Stimulated activated CD8-positive, alpha-beta memory T cell treated with anti-CD3 and anti-CD28 coated beads, Interleukin-12 subunit alpha, Interleukin-12 subunit beta, amount 100 ng/mL, for 24 hours (primary cell): ENCODE measurements around the gene CXCL9.
"Not testable (repeated sequence)": the region's sequence is repeated elsewhere in the genome, so short reads cannot be mapped to it uniquely, and the experiment has no call there.

Source experiments
- DNase-seq: peaks from one replicate; pipeline ENCODE4 v3.0.0-alpha.2; 2020; ENCODE audit errors: extremely low read depth

The CXCL9 gene

DNA sequence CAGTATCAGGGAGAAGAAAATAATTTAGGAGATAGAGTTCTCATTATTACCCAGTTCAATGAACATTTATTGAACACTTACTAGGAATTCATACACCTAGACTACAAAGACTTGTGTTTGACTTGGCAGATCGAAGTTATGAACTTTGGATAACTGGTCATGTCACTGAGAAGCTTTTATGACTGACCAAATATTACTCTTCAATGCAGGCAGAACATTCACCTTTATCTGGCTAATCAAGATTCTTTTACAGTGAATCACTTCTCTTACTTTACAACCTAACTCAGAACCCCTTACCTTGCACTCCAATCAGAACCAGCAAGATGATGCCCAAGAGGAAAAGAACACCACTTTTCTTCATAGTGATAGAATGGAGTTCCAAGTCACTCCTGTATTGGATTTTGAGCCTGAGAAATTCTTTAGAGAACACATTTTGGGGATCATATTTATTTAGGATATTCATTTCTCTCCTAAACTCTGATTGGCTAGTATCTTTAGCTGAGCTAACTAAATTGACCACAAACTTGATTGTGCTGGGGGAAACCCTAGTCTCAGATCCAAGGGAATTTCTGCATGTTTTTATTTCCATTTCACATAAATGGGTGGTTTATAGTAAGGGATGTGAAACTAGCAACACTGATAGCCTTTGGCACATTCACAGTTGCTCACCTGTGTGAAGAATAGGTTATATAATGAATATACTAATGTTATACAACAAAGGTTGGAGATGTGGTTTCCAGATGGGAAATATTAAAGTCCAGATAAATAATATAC, at the start of gene CXCL9:
Gene CXCL9, minus strand, starts transcription at position 421 of the 774 bp plus-strand sequence. Its CDS starts 60 bp downstream, at position 361.
- no peak for DNase-seq

DNA sequence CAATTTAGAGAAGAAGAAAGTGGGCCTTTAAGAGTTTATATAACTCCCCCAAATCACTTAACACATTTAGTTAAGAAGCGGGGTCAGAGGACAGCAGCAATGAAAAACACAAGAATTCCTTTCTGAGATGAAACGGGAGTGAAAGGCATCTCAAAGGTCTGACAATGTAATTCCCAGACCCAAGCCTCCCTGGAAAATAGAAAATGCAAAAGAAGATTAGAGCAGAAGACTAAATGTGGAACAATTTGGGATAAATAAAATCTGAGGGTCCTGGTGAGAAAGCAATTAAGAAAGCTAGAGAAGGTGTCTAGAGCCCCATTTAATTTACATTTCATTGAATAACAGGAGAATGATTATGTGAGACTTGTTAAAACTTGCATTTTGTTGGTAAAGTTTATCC, 48.1 kb upstream of the CXCL9 start:
- no peak for DNase-seq

GRCh38 chr4:76055016-76055415, 47.7 kb upstream of the CXCL9 start:
- no peak for DNase-seq

DNA sequence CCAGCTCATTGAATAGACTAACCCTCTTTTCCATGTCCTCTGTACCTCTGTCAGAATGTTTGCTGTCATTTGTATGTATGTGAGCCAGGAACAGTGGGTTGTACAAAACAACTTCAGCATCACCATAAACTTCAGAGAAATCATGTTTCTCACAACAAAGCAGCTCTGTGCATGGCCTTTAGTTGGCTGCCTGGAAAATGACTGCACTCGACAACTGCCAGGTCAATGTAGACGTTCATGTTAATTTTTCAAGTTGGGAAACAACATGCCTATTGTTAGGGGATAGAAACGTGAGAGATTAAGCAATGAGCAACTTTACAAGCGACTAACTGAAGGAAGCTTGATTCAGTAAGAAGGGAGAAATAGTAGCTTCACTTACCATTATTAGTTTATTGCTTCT, 46.4 kb upstream of the CXCL9 start:
- DNase-seq, result no peak

GRCh38 chr4:76050560-76051050, 43.3 kb upstream of the CXCL9 start:
- DNase-seq, result not testable (repeated sequence)

DNA sequence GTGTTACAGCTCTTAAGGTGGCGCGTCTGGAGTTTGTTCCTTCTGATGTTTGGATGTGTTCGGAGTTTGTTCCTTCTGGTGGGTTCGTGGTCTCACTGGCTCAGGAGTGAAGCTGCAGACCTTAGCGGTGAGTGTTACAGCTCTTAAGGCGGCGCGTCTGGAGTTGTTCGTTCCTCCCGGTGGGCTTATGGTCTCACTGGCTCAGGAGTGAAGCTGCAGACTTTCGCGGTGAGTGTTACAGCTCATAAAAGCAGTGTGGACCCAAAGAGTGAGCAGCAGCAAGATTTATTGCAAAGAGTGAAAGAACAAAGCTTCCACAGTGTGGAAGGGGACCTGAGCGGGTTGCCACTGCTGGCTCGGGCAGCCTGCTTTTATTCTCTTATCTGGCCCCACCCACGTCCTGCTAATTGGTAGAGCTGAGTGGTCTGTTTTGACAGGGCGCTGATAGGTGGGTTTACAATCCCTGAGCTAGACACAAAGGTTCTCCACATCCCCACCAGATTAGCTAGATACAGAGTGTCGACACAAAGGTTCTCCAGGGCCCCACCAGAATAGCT, 42.6 kb upstream of the CXCL9 start:
- DNase-seq, result not testable (repeated sequence)

DNA sequence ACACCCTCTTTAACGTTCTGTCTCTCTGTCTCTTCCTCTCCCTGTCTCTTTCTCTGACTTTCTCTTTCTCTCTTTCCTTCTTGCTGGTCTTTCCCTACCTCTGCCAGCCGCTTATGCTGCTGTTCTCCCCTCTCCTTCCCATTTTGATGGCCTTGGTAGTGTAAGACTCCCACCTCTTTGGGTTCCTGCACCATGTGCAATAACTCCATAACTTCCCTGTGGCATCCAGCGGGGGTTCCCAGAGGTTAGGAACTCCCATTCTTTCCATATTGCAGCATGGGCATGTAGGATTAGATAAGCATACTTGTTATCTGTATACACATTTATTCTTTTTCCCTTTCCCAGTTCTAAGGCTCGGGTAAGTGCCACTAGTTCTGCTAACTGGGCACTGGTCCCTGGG, 37.4 kb upstream of the CXCL9 start:
- DNase-seq, result not testable (repeated sequence)

DNA sequence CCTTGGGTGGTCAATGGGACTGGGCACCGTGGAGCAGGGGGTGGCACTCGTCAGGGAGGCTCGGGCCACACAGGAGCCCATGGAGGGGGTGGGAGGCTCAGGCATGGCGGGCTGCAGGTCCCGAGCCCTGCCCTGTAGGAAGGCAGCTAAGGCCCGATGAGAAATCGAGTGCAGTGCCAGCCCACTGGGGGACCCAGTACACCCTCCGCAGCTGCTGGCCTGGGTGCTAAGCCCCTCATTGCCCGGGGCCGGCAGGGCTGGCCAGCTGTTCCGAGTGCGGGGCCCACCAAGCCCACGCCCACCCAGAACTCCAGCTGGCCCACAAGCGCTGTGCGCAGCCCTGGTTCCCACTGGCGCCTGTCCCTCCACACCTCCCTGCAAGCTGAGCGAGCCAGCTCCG, 36.0 kb upstream of the CXCL9 start:
- DNase-seq, result not testable (repeated sequence)

DNA sequence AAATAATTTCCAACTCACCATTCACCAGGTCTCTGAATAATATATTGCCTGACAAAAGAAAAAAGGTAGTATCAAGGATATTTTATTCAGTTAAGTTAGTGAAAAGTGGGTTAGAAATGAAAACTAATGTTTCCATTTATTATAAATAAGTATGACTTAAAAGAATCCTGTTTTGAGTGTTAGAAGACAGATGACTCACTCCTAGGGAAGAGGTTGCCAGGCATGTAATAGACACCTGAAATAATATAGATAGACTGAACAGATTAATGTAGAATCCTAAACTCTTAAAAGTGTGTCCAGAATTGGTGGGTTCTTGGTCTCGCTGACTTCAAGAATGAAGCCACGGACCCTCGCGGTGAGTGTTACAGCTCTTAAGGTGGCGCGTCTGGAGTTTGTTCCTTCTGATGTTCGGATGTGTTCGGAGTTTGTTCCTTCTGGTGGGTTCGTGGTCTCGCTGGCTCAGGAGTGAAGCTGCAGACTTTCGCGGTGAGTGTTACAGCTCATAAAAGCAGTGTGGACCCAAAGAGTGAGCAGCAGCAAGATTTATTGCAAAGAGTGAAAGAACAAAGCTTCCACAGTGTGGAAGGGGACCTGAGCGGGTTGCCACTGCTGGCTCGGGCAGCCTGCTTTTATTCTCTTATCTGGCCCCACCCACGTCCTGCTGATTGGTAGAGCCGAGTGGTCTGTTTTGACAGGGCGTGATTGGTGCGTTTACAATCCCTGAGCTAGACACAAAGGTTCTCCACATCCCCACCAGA, 35.1 kb upstream of the CXCL9 start:
- DNase-seq, result not testable (repeated sequence)

DNA sequence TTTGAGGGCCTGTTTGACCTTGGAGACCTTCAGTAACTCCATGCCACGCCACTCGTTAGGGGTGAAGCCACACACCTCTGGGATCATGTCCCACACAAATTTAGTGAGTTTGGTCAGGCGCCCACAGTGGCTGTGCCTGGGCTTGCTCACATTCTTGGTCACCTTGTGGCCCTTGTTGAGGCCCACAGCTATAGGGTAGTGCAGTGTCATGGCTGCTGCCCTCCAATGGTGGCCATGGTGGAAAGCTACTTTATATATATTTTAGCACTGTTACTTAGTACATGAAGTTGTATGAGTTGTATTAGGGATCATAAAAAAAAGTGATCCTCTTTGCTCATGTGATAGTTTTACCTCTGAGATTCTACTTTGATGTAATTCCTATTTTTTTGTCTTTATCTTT, 29.5 kb upstream of the CXCL9 start:
- DNase-seq, result no peak

- no peak for DNase-seq
Measured at GRCh38 chr4:76035799-76036380, 28.6 kb upstream of the CXCL9 start, which contains the start of gene CXCL11. Gene CXCL11 (minus strand): TSS chr4:76036070. CDS start chr4:76035987, 83 bp downstream.

DNA sequence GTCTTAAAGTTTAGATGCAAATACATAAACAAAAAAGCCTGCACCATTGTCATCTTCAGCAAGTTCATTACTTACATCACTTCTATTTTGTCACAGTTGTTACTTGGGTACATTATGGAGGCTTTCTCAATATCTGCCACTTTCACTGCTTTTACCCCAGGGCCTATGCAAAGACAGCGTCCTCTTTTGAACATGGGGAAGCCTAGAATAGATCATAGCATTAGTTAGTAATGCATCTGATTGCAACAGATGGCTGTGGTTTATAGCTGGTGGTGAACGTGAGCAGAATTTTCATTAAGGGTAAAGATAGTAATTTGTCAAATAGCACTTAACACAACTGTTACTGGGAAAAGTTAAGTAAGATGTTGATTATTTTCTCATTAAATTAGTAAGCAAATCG, 27.8 kb upstream of the CXCL9 start:
- DNase-seq, result no peak

- DNase-seq, result no peak
Measured at GRCh38 chr4:76029300-76029699, 22.0 kb upstream of the CXCL9 start.

DNA sequence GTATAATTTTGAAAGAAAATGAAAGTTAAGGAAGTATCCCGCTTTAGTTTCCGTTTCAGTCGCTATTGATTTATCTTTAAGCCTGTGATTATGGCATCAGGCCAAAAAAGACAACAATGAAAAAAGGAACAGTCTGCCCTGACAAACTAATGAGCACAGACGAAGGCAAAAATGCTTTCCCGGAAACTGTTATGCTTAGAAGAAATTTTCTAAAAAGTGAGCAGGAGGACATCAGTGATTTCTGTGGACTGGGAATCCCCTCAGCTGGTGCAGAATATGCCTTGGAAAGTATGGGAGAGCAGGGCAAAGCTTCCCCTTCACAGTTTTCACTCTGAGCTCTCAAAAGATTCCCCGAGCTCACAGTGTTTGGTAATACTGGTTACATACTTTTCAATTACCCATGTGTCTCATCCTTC, 21.0 kb upstream of the CXCL9 start:
- no peak for DNase-seq

GRCh38 chr4:76024065-76024464, 16.8 kb upstream of the CXCL9 start:
- no peak for DNase-seq

- no peak for DNase-seq
Measured at GRCh38 chr4:76023389-76023788, 16.1 kb upstream of the CXCL9 start, which contains the start of gene CXCL10. Gene CXCL10 (minus strand): TSS chr4:76023497. CDS start chr4:76023431, 66 bp downstream.

GRCh38 chr4:76022677-76023076, 15.4 kb upstream of the CXCL9 start:
- DNase-seq, result no peak

- no peak for DNase-seq
Measured at GRCh38 chr4:76022031-76022430, 14.7 kb upstream of the CXCL9 start.

DNA sequence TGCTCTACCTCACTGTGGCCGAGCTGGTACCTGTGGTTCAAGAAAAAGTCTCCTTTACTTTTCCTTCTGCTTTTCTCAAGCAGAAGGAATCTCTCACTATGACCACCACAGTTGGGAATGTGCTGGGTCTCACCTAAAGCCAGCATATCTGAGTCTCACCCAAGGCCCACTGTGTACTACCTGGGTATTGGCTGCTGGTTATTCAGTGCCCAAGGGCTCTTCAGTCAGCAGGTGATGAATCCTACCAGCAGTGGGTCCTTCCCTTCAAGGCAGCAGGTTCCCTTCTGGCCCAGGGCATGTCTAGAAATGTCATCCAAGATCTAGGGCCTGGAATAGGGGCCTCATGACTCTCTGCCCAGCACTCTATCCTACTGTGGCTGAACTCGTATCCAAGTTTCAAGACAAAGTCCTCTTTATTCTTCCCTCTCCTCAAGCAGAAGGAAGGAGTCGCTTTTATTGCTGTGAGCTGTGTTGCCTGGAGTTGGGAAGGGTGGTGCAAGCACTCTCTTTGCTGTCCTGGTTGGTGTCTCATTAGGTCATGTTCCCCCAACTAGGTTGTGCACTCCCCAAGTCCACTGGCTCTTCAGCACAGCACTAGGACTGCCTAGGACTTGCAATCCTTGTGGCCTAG, 9.9 kb upstream of the CXCL9 start:
- DNase-seq, result no peak

- no peak for DNase-seq
Measured at GRCh38 chr4:76016393-76016792, 9.1 kb upstream of the CXCL9 start.

DNA sequence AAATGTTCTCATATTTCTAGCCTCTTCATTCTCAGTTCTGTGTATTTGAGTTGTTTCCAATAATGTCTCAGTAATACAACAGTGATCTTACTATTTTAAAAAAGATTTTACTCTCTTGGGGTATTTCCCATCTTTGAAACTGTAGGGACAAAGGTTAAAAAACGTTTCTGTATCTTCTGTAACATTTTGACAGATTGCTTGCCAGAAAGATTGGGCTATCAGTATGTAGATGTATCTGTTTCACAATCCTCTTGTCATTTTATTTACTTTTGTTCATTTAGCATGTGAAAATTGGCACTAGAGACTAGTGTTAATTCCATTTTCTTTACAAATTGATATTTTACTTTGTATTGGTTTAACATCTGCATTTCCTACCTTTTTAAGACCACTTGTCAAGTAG, 6.2 kb upstream of the CXCL9 start:
- DNase-seq, result no peak

DNA sequence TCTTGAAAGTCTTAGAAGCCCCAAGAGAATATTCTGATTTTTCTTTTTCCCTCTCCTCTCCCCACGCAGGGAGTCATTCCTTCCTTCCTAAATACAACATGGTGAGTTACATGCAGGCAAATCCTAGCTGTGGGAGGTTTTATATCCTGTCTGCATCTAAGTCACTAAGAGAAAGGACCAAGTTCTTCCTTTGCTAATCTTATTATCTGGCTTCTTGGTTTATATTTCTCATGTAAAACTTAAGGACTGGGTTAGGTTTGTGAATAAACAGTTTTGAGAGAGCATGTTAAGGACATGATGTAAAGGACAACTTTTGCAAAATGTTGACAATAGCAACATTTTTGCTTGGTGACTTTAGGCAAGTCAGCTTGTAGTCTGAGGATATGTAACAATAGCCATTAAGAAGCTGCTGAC, 5.1 kb upstream of the CXCL9 start:
- no peak for DNase-seq
